Measurements from ENCODE around the gene EPB41L2.

DNA sequence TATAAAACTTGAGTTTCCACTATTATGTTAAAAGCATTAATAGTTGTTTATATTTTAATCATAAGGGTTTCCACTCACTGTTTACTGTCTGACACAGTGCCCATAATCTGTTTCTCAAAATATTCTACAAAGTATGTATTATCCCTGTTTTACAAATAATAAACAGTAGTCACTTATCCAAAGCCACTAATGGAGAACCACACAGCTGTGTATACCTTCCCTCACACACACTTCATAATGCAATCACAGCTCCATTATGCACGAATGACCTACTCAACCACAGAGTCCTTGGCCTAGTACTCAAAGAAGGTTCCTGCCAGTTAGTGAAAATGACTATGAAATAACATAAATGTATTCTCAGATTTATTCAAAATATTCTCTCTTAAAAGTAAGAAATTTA, 103.1 kb downstream of the EPB41L2 start:
- TF ChIP-seq, protein P1, sequence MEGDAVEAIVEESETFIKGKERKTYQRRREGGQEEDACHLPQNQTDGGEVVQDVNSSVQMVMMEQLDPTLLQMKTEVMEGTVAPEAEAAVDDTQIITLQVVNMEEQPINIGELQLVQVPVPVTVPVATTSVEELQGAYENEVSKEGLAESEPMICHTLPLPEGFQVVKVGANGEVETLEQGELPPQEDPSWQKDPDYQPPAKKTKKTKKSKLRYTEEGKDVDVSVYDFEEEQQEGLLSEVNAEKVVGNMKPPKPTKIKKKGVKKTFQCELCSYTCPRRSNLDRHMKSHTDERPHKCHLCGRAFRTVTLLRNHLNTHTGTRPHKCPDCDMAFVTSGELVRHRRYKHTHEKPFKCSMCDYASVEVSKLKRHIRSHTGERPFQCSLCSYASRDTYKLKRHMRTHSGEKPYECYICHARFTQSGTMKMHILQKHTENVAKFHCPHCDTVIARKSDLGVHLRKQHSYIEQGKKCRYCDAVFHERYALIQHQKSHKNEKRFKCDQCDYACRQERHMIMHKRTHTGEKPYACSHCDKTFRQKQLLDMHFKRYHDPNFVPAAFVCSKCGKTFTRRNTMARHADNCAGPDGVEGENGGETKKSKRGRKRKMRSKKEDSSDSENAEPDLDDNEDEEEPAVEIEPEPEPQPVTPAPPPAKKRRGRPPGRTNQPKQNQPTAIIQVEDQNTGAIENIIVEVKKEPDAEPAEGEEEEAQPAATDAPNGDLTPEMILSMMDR (IDR thresholded peaks at IDR 0.05 in 2 of 3, conservative IDR thresholded peaks at IDR 0.05 in 1 of 3; ENCODE audit: borderline replicate concordance in 1 of 3, insufficient read depth in 1 of 3, low read depth in 2 of 3, low read length in 2 of 3) = no peak
- TF ChIP-seq EZH2phosphoT487 (IDR thresholded peaks at IDR 0.05; ENCODE audit: borderline replicate concordance) (no peak), YY1 (IDR thresholded peaks at IDR 0.05; ENCODE audit: extremely low read depth, insufficient replicate concordance, low read depth, low read length) (no peak), CEBPB (IDR thresholded peaks at IDR 0.05; ENCODE audit: low read depth) (no peak), ELF1 (IDR thresholded peaks at IDR 0.05; ENCODE audit: borderline replicate concordance, low read depth) (no peak), POLR2AphosphoS5 (IDR thresholded peaks at IDR 0.05; ENCODE audit: low read depth, low read length) (no peak), SIN3A (IDR thresholded peaks at IDR 0.05; ENCODE audit: low read depth) (no peak), RAD21 (IDR thresholded peaks at IDR 0.05; ENCODE audit: low read depth) (no peak)
- TF ChIP-seq, protein P2, sequence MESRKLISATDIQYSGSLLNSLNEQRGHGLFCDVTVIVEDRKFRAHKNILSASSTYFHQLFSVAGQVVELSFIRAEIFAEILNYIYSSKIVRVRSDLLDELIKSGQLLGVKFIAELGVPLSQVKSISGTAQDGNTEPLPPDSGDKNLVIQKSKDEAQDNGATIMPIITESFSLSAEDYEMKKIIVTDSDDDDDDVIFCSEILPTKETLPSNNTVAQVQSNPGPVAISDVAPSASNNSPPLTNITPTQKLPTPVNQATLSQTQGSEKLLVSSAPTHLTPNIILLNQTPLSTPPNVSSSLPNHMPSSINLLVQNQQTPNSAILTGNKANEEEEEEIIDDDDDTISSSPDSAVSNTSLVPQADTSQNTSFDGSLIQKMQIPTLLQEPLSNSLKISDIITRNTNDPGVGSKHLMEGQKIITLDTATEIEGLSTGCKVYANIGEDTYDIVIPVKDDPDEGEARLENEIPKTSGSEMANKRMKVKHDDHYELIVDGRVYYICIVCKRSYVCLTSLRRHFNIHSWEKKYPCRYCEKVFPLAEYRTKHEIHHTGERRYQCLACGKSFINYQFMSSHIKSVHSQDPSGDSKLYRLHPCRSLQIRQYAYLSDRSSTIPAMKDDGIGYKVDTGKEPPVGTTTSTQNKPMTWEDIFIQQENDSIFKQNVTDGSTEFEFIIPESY (IDR thresholded peaks at IDR 0.05; ENCODE audit: extremely low read depth, insufficient replicate concordance, low read length) = no peak
